Ovary (tissue), 3 donors: ENCODE measurements around the gene CCBE1.

Experiments
- POLR2A ChIP-seq: fragments of 450-650 bp; IDR thresholded peaks from one replicate; pipeline ENCODE4 v1.6.1; 2017; ENCODE audit warnings: antibody characterized with exemption, mild to moderate bottlenecking, moderate library complexity
- TF ChIP-seq, protein P1 (sequence below), 3 donors: fragments of 450-650 bp in 2 of 3; fragments of 200-600 bp in 1 of 3; IDR thresholded peaks; one replicate each; pipeline versions ENCODE4 v1.5.1 to v1.8.0; 2016 to 2022; ENCODE audit warnings: antibody characterized with exemption in 3 of 3, mild to moderate bottlenecking in 1 of 3
- donor health status: DM: no; HTN: no; CAD: no.

DNA sequence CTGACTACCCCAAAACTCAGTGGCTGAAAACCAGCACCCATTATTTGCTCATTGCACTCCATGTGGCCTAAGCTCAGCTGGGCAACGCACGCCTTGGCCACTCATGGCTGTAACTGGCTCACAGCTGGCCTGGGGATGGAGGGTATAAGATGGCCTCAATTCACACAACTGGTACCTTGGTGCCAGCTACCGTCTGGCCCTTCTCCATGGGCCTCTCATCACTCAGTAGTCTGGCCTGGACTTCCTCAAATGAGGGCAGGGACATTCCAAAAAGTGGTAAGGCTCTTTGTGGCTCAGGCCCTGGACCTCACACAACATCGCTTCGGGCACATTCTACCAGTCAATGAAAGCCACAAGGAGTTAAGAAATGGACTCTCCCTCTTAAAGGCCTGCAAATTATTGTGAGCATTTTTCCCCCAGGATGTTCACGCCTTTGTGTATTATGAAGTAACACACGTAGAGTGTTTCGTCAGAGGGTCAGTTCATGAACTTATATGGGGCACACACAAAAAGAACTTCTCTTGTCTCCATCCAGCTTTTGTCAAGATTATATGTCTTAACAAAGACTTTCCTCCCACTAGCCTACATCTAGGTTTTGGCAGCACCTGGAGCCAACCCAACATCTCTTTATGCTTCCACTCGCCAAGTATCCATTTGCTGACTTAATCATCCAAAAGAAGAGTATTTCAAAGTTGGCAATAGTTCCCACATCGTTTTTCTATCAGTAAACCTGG lies 145.2 kb downstream of the CCBE1 start:
- TF ChIP-seq, protein P1, sequence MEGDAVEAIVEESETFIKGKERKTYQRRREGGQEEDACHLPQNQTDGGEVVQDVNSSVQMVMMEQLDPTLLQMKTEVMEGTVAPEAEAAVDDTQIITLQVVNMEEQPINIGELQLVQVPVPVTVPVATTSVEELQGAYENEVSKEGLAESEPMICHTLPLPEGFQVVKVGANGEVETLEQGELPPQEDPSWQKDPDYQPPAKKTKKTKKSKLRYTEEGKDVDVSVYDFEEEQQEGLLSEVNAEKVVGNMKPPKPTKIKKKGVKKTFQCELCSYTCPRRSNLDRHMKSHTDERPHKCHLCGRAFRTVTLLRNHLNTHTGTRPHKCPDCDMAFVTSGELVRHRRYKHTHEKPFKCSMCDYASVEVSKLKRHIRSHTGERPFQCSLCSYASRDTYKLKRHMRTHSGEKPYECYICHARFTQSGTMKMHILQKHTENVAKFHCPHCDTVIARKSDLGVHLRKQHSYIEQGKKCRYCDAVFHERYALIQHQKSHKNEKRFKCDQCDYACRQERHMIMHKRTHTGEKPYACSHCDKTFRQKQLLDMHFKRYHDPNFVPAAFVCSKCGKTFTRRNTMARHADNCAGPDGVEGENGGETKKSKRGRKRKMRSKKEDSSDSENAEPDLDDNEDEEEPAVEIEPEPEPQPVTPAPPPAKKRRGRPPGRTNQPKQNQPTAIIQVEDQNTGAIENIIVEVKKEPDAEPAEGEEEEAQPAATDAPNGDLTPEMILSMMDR (IDR thresholded peaks at IDR 0.05) = no peak
- TF ChIP-seq POLR2A = no peak
